Aorta (tissue), 5 donors: ENCODE results near the gene AUTS2. TPM values are rescaled to one million over a fixed set of nuclear protein-coding genes. Genes with fewer than 3 reads are reported as not detected.

Experiments
- ATAC-seq: fragments of 200-7000 bp; cut with Tn5 transposase; one replicate; pipeline ENCODE4 v1.9.1; 2022; ENCODE audit warnings: moderate library complexity; ENCODE audit not compliant: low FRiP score
- DNase-seq, 2 donors: peaks; one replicate each; pipeline ENCODE4 v3.0.0-alpha.2; 2020
- H3K27ac ChIP-seq, 2 donors: one replicate each; pipeline ENCODE4 v1.5.1; 2013; ENCODE audit warnings: low read length in 2 of 2, mild to moderate bottlenecking in 2 of 2, moderate library complexity in 2 of 2, control low read depth in 1 of 2, inconsistent platforms in 1 of 2, low read depth in 1 of 2
- H3K27me3 ChIP-seq, 2 donors: one replicate each; pipeline ENCODE4 v1.6.1; 2013; ENCODE audit warnings: control low read depth in 1 of 2, low read length in 1 of 2, mild to moderate bottlenecking in 1 of 2, moderate library complexity in 1 of 2; ENCODE audit not compliant: insufficient read depth in 2 of 2, control insufficient read depth in 1 of 2
- H3K36me3 ChIP-seq, 2 donors: one replicate each; pipeline ENCODE4 v1.6.1; 2013; ENCODE audit warnings: control low read depth in 1 of 2, low read length in 1 of 2, mild to moderate bottlenecking in 1 of 2; ENCODE audit not compliant: insufficient read depth in 2 of 2, control insufficient read depth in 1 of 2
- H3K4me1 ChIP-seq, 2 donors: one replicate each; pipeline ENCODE4 v1.6.1; 2013; ENCODE audit warnings: low read length in 2 of 2, control low read depth in 1 of 2, mild to moderate bottlenecking in 1 of 2, moderate library complexity in 1 of 2; ENCODE audit not compliant: insufficient read depth in 2 of 2, control insufficient read depth in 1 of 2
- H3K4me3 ChIP-seq, 2 donors: one replicate each; pipeline ENCODE4 v1.5.1; 2013; ENCODE audit warnings: low read length in 2 of 2, control low read depth in 1 of 2, mild to moderate bottlenecking in 1 of 2
- H3K9me3 ChIP-seq: one replicate; pipeline ENCODE4 v1.6.1; 2013; ENCODE audit warnings: mild to moderate bottlenecking, low read length; ENCODE audit not compliant: control insufficient read depth
- WGBS, 2 donors: extraction: QIAGEN DNeasy Blood & Tissue Kit; methylation state at CpG; one replicate each; pipeline ENCODE4 v1.1.7; 2013; 5-methylcytosine and 5-hydroxymethylcytosine counted together
- intact Hi-C, 2 donors: fragments of 100-400 bp; cut with DNase I; formaldehyde crosslinking; loops; one replicate each; pipeline versions ENCODE4 v1.14.2 to v1.15.0; 2022
- polyA plus RNA-seq, 2 donors: library from polyadenylated mRNA; stranded (reverse); fragments of 200-250 nt; gene quantifications; one replicate each; pipeline ENCODE4 v1.2.3, GENCODE V29; 2013
- total RNA-seq, 2 donors: library from RNA; stranded (reverse); fragmentation: NEBNext Ultra II Directional; extraction: Animal tissue kit (Norgen Biotek cat#: 25700); gene quantifications; one replicate each; pipeline ENCODE4 v1.2.1, GENCODE V29; 2021
- donor health status: healthy with polysubstance abuse.
- donor health status: Bipolar disorder and iron deficiency.
- donor health status: DM: no; HTN: no; CAD: no.
- donor health status: DM: no; HTN: no; CAD: no.
- donor health status: DM: yes; HTN: yes; CAD: no.

Gene AUTS2
- total and polyA plus RNA-seq, 4 donors: 3.9 to 102 (median 57.0) TPM

GRCh38 chr7:70649323-70649722 lies 1051.0 kb downstream of the AUTS2 start:
- no peak for ATAC-seq
- Histone ChIP-seq H3K9me3 (no peaks in the 10 kb centered on the region), H3K4me1 (no peaks in the 10 kb centered on the region), H3K27ac (no peak overlapping the region), H3K4me3 (no peak overlapping the region), H3K36me3 (no peaks in the 10 kb centered on the region), H3K27me3 (no peaks in the 10 kb centered on the region)
- 95 to 98% methylated on average over 5 of the region's 5 CpGs for WGBS, 2 donors
- DNase-seq: no peak
- intact Hi-C loops: no loop called here

GRCh38 chr7:70654146-70654545 lies 1055.9 kb downstream of the AUTS2 start:
- no peak overlapping the region for H3K4me3 ChIP-seq
- no peaks in the 10 kb centered on the region for H3K27me3 ChIP-seq
- no peak overlapping the region for H3K27ac ChIP-seq
- 96 to 98% methylated on average over 3 of the region's 3 CpGs for WGBS, 2 donors
- no peaks in the 10 kb centered on the region for H3K4me1 ChIP-seq
- DNase-seq (no peak), ATAC-seq (no peak)
- no peaks in the 10 kb centered on the region for H3K36me3 ChIP-seq
- intact Hi-C loops: no loop called here
- H3K9me3 ChIP-seq: no peaks in the 10 kb centered on the region

GRCh38 chr7:70654979-70655378 lies 1056.7 kb downstream of the AUTS2 start:
- Histone ChIP-seq H3K27ac (no peak overlapping the region), H3K4me3 (no peak overlapping the region), H3K27me3 (no peaks in the 10 kb centered on the region), H3K9me3 (no peaks in the 10 kb centered on the region), H3K4me1 (no peaks in the 10 kb centered on the region), H3K36me3 (no peaks in the 10 kb centered on the region)
- intact Hi-C loops: no loop called here
- ATAC-seq (no peak), DNase-seq (no peak)
- WGBS, 2 donors: 2 to 8% methylated on average over 5 of the region's 5 CpGs

- Histone ChIP-seq H3K4me1 (no peaks in the 10 kb centered on the region), H3K27ac (no peak overlapping the region), H3K4me3 (no peak overlapping the region), H3K36me3 (no peaks in the 10 kb centered on the region), H3K9me3 (no peaks in the 10 kb centered on the region), H3K27me3 (no peaks in the 10 kb centered on the region)
- DNase-seq: no peak
- ATAC-seq: no peak
- intact Hi-C loops: no loop called here
- 86 to 94% methylated on average over 3 of the region's 3 CpGs for WGBS, 2 donors
Measured at GRCh38 chr7:70655694-70656093, 1057.4 kb downstream of the AUTS2 start.

GRCh38 chr7:70657571-70657970 lies 1059.3 kb downstream of the AUTS2 start:
- Histone ChIP-seq H3K27me3 (no peaks in the 10 kb centered on the region), H3K9me3 (no peaks in the 10 kb centered on the region), H3K36me3 (no peaks in the 10 kb centered on the region), H3K4me3 (no peak overlapping the region), H3K27ac (no peak overlapping the region), H3K4me1 (no peaks in the 10 kb centered on the region)
- DNase-seq: no peak
- intact Hi-C loops: no loop called here
- 90 to 96% methylated on average over 5 of the region's 5 CpGs for WGBS, 2 donors
- no peak for ATAC-seq

- H3K27me3 ChIP-seq: no peaks in the 10 kb centered on the region
- intact Hi-C loops: no loop called here
- ATAC-seq (no peak), DNase-seq (no peak)
- WGBS, 2 donors: 91 to 96% methylated on average over 9 of the region's 9 CpGs
- no peak overlapping the region for H3K27ac ChIP-seq
- H3K36me3 ChIP-seq: no peaks in the 10 kb centered on the region
- H3K9me3 ChIP-seq: no peaks in the 10 kb centered on the region
- H3K4me3 ChIP-seq: no peak overlapping the region
- H3K4me1 ChIP-seq: no peaks in the 10 kb centered on the region
Measured at GRCh38 chr7:70657989-70658632, 1059.8 kb downstream of the AUTS2 start.

- WGBS, 2 donors: 95 to 99% methylated on average over 8 of the region's 8 CpGs
- intact Hi-C loops: no loop called here
- no peak for ATAC-seq
Measured at GRCh38 chr7:70659263-70659662, 1061.0 kb downstream of the AUTS2 start.

GRCh38 chr7:70660154-70660818 lies 1062.0 kb downstream of the AUTS2 start:
- no peak overlapping the region for H3K4me3 ChIP-seq
- no peak overlapping the region for H3K27ac ChIP-seq
- H3K9me3 ChIP-seq: no peaks in the 10 kb centered on the region
- intact Hi-C loops: no loop called here
- DNase-seq: no peak
- no peaks in the 10 kb centered on the region for H3K4me1 ChIP-seq
- ATAC-seq: no peak
- no peaks in the 10 kb centered on the region for H3K36me3 ChIP-seq
- no peaks in the 10 kb centered on the region for H3K27me3 ChIP-seq
- 96 to 98% methylated on average over 10 of the region's 10 CpGs for WGBS, 2 donors

More at GRCh38 chr7:70659263-70659662, 1061.0 kb downstream of the AUTS2 start:
- Histone ChIP-seq H3K9me3 (no peaks in the 10 kb centered on the region), H3K4me3 (no peak overlapping the region), H3K27ac (no peak overlapping the region), H3K4me1 (no peaks in the 10 kb centered on the region), H3K27me3 (no peaks in the 10 kb centered on the region), H3K36me3 (no peaks in the 10 kb centered on the region)
- DNase-seq: no peak

- DNase-seq: no peak
- Histone ChIP-seq H3K27me3 (no peaks in the 10 kb centered on the region), H3K4me3 (no peak overlapping the region), H3K4me1 (no peaks in the 10 kb centered on the region), H3K27ac (no peak overlapping the region), H3K9me3 (no peaks in the 10 kb centered on the region), H3K36me3 (no peaks in the 10 kb centered on the region)
- intact Hi-C loops: no loop called here
- ATAC-seq: no peak
- WGBS, 2 donors: 93 to 97% methylated on average over 3 of the region's 3 CpGs
Measured at GRCh38 chr7:70660819-70661191, 1062.5 kb downstream of the AUTS2 start.
